Fibroblast of pulmonary artery (primary cell): ENCODE results near the gene TARS2.
A peak's percentile ranks its signal among the peaks of the same experiment; 100 is the strongest.

Source experiments
- DNase-seq: peaks from one replicate; pipeline ENCODE4 v3.0.0-alpha.2; 2010; ENCODE audit warnings: low read depth
- H3K4me3 ChIP-seq: replicated peaks from 2 replicates; pipeline ENCODE4 v1.5.1; 2011; ENCODE audit warnings: low read depth, mild to moderate bottlenecking, control low read depth, low read length, moderate library complexity
- TF ChIP-seq, protein P1 (sequence below): IDR thresholded peaks from 2 replicates; pipeline ENCODE4 v1.5.1; 2011; ENCODE audit warnings: mild to moderate bottlenecking, control low read depth, low read length, inconsistent platforms; ENCODE audit errors: missing control alignments

TARS2 gene

DNA sequence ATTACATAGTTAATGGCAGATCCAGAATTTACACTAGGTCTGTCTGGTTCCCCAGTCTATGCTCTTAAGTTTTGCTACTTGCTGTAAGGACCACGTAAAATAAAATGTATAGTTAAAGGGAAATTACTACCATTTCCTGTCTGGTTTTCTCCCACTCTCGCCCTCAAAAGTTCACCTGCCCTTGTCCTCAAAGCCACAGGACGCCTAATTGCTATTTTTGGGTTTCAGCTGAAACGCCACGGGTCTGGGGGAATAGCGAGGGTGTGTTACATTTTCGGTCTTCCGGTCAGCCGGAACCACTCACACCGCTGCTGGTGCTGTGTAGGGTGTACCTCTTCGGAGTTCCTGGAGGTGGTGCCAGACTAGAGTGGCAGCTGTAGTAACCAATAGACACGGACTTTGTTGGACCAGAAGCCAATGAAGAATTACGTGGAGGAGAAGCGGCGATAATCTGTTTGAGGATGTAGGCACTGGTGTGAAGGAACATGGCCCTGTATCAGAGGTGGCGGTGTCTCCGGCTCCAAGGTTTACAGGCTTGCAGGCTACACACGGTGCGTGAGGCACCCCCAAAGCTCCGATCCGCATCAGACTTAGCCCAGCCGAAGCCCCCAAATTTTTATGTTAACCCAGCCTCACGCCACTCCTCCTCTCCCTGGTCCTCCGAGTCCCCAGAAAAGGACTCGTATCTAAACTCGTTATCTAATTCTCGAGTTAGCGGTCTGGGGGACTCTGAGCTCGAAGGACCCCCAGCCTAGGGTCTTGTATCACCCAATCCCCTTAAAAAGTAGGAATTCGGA lies at the start of gene TARS2:
Gene TARS2 (plus strand): TSS at position 454 of the 797 bp plus-strand sequence. CDS start 32 bp downstream, at position 486.
- peak within 1 kb of the TSS; percentile 96 for H3K4me3 ChIP-seq
- peak; percentile 99 for DNase-seq
- TF ChIP-seq, protein P1, sequence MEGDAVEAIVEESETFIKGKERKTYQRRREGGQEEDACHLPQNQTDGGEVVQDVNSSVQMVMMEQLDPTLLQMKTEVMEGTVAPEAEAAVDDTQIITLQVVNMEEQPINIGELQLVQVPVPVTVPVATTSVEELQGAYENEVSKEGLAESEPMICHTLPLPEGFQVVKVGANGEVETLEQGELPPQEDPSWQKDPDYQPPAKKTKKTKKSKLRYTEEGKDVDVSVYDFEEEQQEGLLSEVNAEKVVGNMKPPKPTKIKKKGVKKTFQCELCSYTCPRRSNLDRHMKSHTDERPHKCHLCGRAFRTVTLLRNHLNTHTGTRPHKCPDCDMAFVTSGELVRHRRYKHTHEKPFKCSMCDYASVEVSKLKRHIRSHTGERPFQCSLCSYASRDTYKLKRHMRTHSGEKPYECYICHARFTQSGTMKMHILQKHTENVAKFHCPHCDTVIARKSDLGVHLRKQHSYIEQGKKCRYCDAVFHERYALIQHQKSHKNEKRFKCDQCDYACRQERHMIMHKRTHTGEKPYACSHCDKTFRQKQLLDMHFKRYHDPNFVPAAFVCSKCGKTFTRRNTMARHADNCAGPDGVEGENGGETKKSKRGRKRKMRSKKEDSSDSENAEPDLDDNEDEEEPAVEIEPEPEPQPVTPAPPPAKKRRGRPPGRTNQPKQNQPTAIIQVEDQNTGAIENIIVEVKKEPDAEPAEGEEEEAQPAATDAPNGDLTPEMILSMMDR = peak; percentile 9

GRCh38 chr1:150441121-150441520 lies 46.1 kb upstream of the TARS2 start:
- no peak overlapping the region for H3K4me3 ChIP-seq
- TF ChIP-seq, protein P1 = no peak
- no peak for DNase-seq

DNA sequence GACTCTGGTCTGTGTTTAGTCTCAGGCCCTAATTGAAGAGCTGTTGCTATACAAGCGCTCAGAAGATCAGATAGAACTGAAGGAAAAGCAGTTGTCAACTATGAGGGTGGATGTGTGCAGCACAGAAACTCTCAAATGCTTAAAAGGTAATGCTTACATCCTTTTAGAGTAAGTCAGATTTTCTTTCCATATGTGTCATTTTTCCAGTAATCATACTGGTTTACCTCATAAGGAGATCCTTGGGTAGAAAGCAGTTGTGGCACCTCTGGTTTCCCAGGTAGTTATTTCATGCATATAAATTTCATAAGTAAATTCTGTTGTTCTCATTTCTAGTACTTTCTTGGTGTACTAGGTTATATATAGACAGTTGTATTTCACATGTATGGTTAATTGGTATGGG lies 43.0 kb upstream of the TARS2 start:
- no peak overlapping the region for H3K4me3 ChIP-seq
- TF ChIP-seq, protein P1 = no peak
- no peak for DNase-seq

DNA sequence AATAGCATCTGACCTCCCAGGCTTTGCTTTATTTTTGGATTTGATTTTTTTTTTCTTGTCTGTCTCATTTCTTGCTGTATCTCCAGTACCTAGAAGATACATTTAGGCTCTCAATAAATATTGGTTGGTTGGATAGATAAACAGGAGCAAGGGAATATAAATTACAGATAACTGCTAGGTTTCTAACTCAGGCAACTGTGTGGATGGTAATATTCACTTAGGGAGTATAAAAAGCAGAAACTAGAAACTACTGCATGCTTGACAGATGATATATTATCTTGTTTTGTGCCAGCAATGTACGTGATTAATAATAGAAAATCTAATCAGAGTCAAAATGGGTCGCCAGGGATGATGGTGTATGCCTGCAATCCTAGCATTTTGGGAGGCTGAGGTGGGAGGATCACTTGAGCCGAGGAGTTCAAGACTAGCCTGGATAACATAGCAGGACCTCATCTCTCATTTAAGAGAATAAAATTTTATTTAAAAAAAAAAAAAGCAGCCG lies 31.0 kb upstream of the TARS2 start:
- no peak for DNase-seq
- H3K4me3 ChIP-seq = no peak overlapping the region
- TF ChIP-seq, protein P1 = no peak

- no peak overlapping the region for H3K4me3 ChIP-seq
- DNase-seq = peak; percentile 77
- TF ChIP-seq, protein P1 = peak; percentile 75
Measured at GRCh38 chr1:150464422-150464826, 22.8 kb upstream of the TARS2 start.

- DNase-seq = no peak
- H3K4me3 ChIP-seq = no peak overlapping the region
- TF ChIP-seq, protein P1 = no peak
Measured at GRCh38 chr1:150466964-150467363, 20.3 kb upstream of the TARS2 start.
